ENCODE results near the gene TTL. TPM values are rescaled to one million over a fixed set of nuclear protein-coding genes. Genes with fewer than 3 reads are reported as not detected.

TTL gene
- total and polyA plus RNA-seq, 2 experiments from 2014 or later = 26.3 to 29.7 TPM

GRCh38 chr2:112485849-112486248 lies 3.9 kb downstream of the TTL start:
- no peaks in the 10 kb centered on the region for H3K27me3 ChIP-seq
- H3K9me3 ChIP-seq (ENCODE audit: low read depth) = no peaks in the 10 kb centered on the region
- H3K36me3 ChIP-seq = no peaks in the 10 kb centered on the region
- H3K27ac ChIP-seq = no peak overlapping the region
- DNase-seq (ENCODE audit: low read depth in 1 of 2, low spot score in 1 of 2) = no peak
- no peak for TF ChIP-seq CTCF (IDR thresholded peaks at IDR 0.05; ENCODE audit: low read depth, low read length)
- no peak overlapping the region for H3K4me3 ChIP-seq
- H3K4me1 ChIP-seq (ENCODE audit: low read depth) = no peaks in the 10 kb centered on the region

- DNase-seq (ENCODE audit: low read depth in 1 of 2, low spot score in 1 of 2) = no peak
Measured at GRCh38 chr2:112486895-112487294, 4.9 kb downstream of the TTL start.

GRCh38 chr2:112487444-112487961 lies 5.5 kb downstream of the TTL start:
- Histone ChIP-seq H3K27ac (no peak overlapping the region), H3K36me3 (no peaks in the 10 kb centered on the region)
- no peak for TF ChIP-seq CTCF (IDR thresholded peaks at IDR 0.05; ENCODE audit: low read depth, low read length)

More at GRCh38 chr2:112486895-112487294, 4.9 kb downstream of the TTL start:
- TF ChIP-seq CTCF (IDR thresholded peaks at IDR 0.05; ENCODE audit: low read depth, low read length) = no peak
- H3K36me3 ChIP-seq = no peaks in the 10 kb centered on the region
- H3K4me3 ChIP-seq = no peak overlapping the region
- no peak overlapping the region for H3K27ac ChIP-seq
- no peaks in the 10 kb centered on the region for H3K4me1 ChIP-seq (ENCODE audit: low read depth)
- H3K27me3 ChIP-seq = no peaks in the 10 kb centered on the region
- H3K9me3 ChIP-seq (ENCODE audit: low read depth) = no peaks in the 10 kb centered on the region

GRCh38 chr2:112488201-112488600 lies 6.2 kb downstream of the TTL start:
- Histone ChIP-seq H3K4me1 (ENCODE audit: low read depth) (no peaks in the 10 kb centered on the region), H3K9me3 (ENCODE audit: low read depth) (no peaks in the 10 kb centered on the region), H3K27me3 (no peaks in the 10 kb centered on the region), H3K27ac (no peak overlapping the region), H3K4me3 (no peak overlapping the region), H3K36me3 (no peaks in the 10 kb centered on the region)
- no peak for TF ChIP-seq CTCF (IDR thresholded peaks at IDR 0.05; ENCODE audit: low read depth, low read length)
- DNase-seq (ENCODE audit: low read depth in 1 of 2, low spot score in 1 of 2) = no peak

More at GRCh38 chr2:112487444-112487961, 5.5 kb downstream of the TTL start:
- DNase-seq (ENCODE audit: low read depth in 1 of 2, low spot score in 1 of 2) = no peak
- H3K9me3 ChIP-seq (ENCODE audit: low read depth) = no peaks in the 10 kb centered on the region
- H3K4me3 ChIP-seq = no peak overlapping the region
- H3K27me3 ChIP-seq = no peaks in the 10 kb centered on the region
- H3K4me1 ChIP-seq (ENCODE audit: low read depth) = no peaks in the 10 kb centered on the region

- no peak overlapping the region for H3K4me3 ChIP-seq
- no peaks in the 10 kb centered on the region for H3K4me1 ChIP-seq (ENCODE audit: low read depth)
- peaks cover 5% of the 10 kb centered on the region for H3K36me3 ChIP-seq
- no peaks in the 10 kb centered on the region for H3K9me3 ChIP-seq (ENCODE audit: low read depth)
- TF ChIP-seq CTCF (IDR thresholded peaks at IDR 0.05; ENCODE audit: low read depth, low read length) = no peak
- H3K27ac ChIP-seq = no peak overlapping the region
- no peaks in the 10 kb centered on the region for H3K27me3 ChIP-seq
- DNase-seq (ENCODE audit: low read depth in 1 of 2, low spot score in 1 of 2) = no peak
Measured at GRCh38 chr2:112491946-112492345, 10.0 kb downstream of the TTL start.

Data from cardiac muscle cell (in vitro differentiated cells and primary cell).